Measurements from ENCODE around the gene FSTL5. TPM values are rescaled to one million over a fixed set of nuclear protein-coding genes. Genes with fewer than 3 reads are reported as not detected.

Gene FSTL5
- total RNA-seq, 1 donor from 2014 or later, result not detected

- H3K27me3 Mint-ChIP-seq, result no peaks in the 10 kb centered on the region
- no peak for ATAC-seq (ENCODE audit: low read depth)
- H3K4me3 Mint-ChIP-seq, result no peak overlapping the region
- intact Hi-C loops (cut with micrococcal nuclease), result no loop called here
- no peaks in the 10 kb centered on the region for H3K36me3 Mint-ChIP-seq (ENCODE audit: low read depth)
- no peaks in the 10 kb centered on the region for H3K4me1 Mint-ChIP-seq
- TF ChIP-seq CTCF (IDR thresholded peaks at IDR 0.05), result no peak
- CTCF ChIA-PET, result no interaction called here
- H3K27ac Mint-ChIP-seq, result no peak overlapping the region
- no peaks in the 10 kb centered on the region for H3K9me3 Mint-ChIP-seq
- POLR2A ChIA-PET, result no interaction called here
- DNase-seq, result no peak
These were observed 37.1 kb downstream of the FSTL5 start for GRCh38 chr4:162126729-162127128.

GRCh38 chr4:162117051-162117450 is 46.7 kb downstream of the FSTL5 start:
- Mint-ChIP-seq H3K36me3 (ENCODE audit: low read depth) (no peaks in the 10 kb centered on the region), H3K27me3 (no peaks in the 10 kb centered on the region), H3K4me3 (no peak overlapping the region), H3K4me1 (no peaks in the 10 kb centered on the region), H3K27ac (no peak overlapping the region), H3K9me3 (no peaks in the 10 kb centered on the region)
- no peak for TF ChIP-seq CTCF (IDR thresholded peaks at IDR 0.05)
- CTCF ChIA-PET, result no interaction called here
- POLR2A ChIA-PET, result no interaction called here
- DNase-seq, result no peak
- intact Hi-C loops (cut with micrococcal nuclease), result no loop called here
- no peak for ATAC-seq (ENCODE audit: low read depth)

- H3K9me3 Mint-ChIP-seq, result no peaks in the 10 kb centered on the region
- H3K27ac Mint-ChIP-seq, result no peak overlapping the region
- CTCF ChIA-PET, result no interaction called here
- TF ChIP-seq CTCF (IDR thresholded peaks at IDR 0.05), result no peak
- no peaks in the 10 kb centered on the region for H3K36me3 Mint-ChIP-seq (ENCODE audit: low read depth)
- DNase-seq (no peak), ATAC-seq (ENCODE audit: low read depth) (no peak)
- H3K27me3 Mint-ChIP-seq, result no peaks in the 10 kb centered on the region
- intact Hi-C loops (cut with micrococcal nuclease), result no loop called here
- no peak overlapping the region for H3K4me3 Mint-ChIP-seq
- no peaks in the 10 kb centered on the region for H3K4me1 Mint-ChIP-seq
- POLR2A ChIA-PET, result no interaction called here
These were observed 47.6 kb downstream of the FSTL5 start for GRCh38 chr4:162116095-162116779.

- H3K4me1 Mint-ChIP-seq, result no peaks in the 10 kb centered on the region
- ChIA-PET POLR2A (no interaction called here), CTCF (no interaction called here)
- H3K27ac Mint-ChIP-seq, result no peak overlapping the region
- H3K27me3 Mint-ChIP-seq, result no peaks in the 10 kb centered on the region
- DNase-seq, result no peak
- no peak for TF ChIP-seq CTCF (IDR thresholded peaks at IDR 0.05)
- no peak for ATAC-seq (ENCODE audit: low read depth)
- intact Hi-C loops (cut with micrococcal nuclease), result no loop called here
- H3K4me3 Mint-ChIP-seq, result no peak overlapping the region
- no peaks in the 10 kb centered on the region for H3K36me3 Mint-ChIP-seq (ENCODE audit: low read depth)
- H3K9me3 Mint-ChIP-seq, result no peaks in the 10 kb centered on the region
These were observed 48.5 kb downstream of the FSTL5 start for GRCh38 chr4:162115333-162115732.

GRCh38 chr4:162111078-162111477 is 52.7 kb downstream of the FSTL5 start:
- Mint-ChIP-seq H3K36me3 (ENCODE audit: low read depth) (no peaks in the 10 kb centered on the region), H3K4me3 (no peak overlapping the region), H3K27me3 (no peaks in the 10 kb centered on the region), H3K27ac (no peak overlapping the region), H3K4me1 (no peaks in the 10 kb centered on the region), H3K9me3 (peaks cover 2% of the 10 kb centered on the region)
- TF ChIP-seq CTCF (IDR thresholded peaks at IDR 0.05), result no peak
- CTCF ChIA-PET, result no interaction called here
- POLR2A ChIA-PET, result no interaction called here
- ATAC-seq (ENCODE audit: low read depth) (no peak), DNase-seq (no peak)
- intact Hi-C loops (cut with micrococcal nuclease), result no loop called here
